Suprapubic skin (tissue), 4 donors: Measurements from ENCODE around the gene PEX19. TPM values are rescaled to one million over a fixed set of nuclear protein-coding genes. Genes with fewer than 3 reads are reported as not detected.

ENCODE experiments used
- DNase-seq, 2 donors: peaks; one replicate each; pipeline ENCODE4 v3.0.0-alpha.2; 2019; ENCODE audit warnings: low spot score in 2 of 2
- H3K27ac ChIP-seq: fragments of 200-600 bp; sonication (generic); one replicate; pipeline ENCODE4 v1.5.1; 2019
- H3K27me3 ChIP-seq: fragments of 200-600 bp; sonication (generic); one replicate; pipeline ENCODE4 v1.5.1; 2019
- H3K36me3 ChIP-seq: fragments of 200-600 bp; sonication (generic); one replicate; pipeline ENCODE4 v1.5.1; 2019
- H3K4me1 ChIP-seq: fragments of 200-600 bp; sonication (generic); one replicate; pipeline ENCODE4 v1.5.1; 2019
- H3K4me3 ChIP-seq: fragments of 200-600 bp; sonication (generic); one replicate; pipeline ENCODE4 v1.5.1; 2019; ENCODE audit warnings: mild to moderate bottlenecking
- H3K9me3 ChIP-seq: fragments of 200-600 bp; sonication (generic); one replicate; pipeline ENCODE4 v1.5.1; 2019
- CTCF ChIP-seq, 2 donors: fragments of 200-600 bp in 1 of 2; fragments of 450-650 bp in 1 of 2; sonication (generic) in 1 of 2; IDR thresholded peaks; one replicate each; pipeline ENCODE4 v1.5.1; 2016 to 2019; ENCODE audit warnings: antibody characterized with exemption in 2 of 2, mild to moderate bottlenecking in 1 of 2, moderate library complexity in 1 of 2
- EP300 ChIP-seq: sonication (generic); formaldehyde crosslinking; IDR thresholded peaks from one replicate; pipeline ENCODE4 v1.6.1; 2017; ENCODE audit warnings: antibody characterized with exemption
- POLR2A ChIP-seq, 2 donors: fragments of 450-650 bp; IDR thresholded peaks; one replicate each; pipeline ENCODE4 v1.6.1; 2017; ENCODE audit warnings: antibody characterized with exemption in 2 of 2, mild to moderate bottlenecking in 2 of 2, moderate library complexity in 2 of 2
- POLR2AphosphoS5 ChIP-seq, 3 donors: sonication (generic); formaldehyde crosslinking; IDR thresholded peaks; one replicate each; pipeline ENCODE4 v1.6.1; 2017; ENCODE audit warnings: antibody characterized with exemption in 3 of 3
- whole genome bisulfite sequencing: methylation state at CpG from one replicate; pipeline ENCODE4 v1.1.5; 2018; 5-methylcytosine and 5-hydroxymethylcytosine counted together
- total RNA-seq, 4 donors: library from RNA; depleted of rRNA; stranded (reverse); fragments of >200 nt; gene quantifications; one replicate each; pipeline ENCODE4 v1.1.0, GENCODE V29; 2016

Gene PEX19
- total RNA-seq, 4 donors from 2014 or later, result 36.3 to 47.3 (median 45.0) TPM

GRCh38 chr1:160325252-160325651 is 40.3 kb upstream of the PEX19 start:
- Histone ChIP-seq H3K27ac (no peak overlapping the region), H3K9me3 (no peaks in the 10 kb centered on the region), H3K27me3 (no peaks in the 10 kb centered on the region), H3K4me3 (no peak overlapping the region), H3K4me1 (no peaks in the 10 kb centered on the region), H3K36me3 (peaks cover 91% of the 10 kb centered on the region)
- TF ChIP-seq POLR2A (IDR thresholded peaks at IDR 0.05), result no peak
- no peak for TF ChIP-seq EP300
- no peak for TF ChIP-seq CTCF (IDR thresholded peaks at IDR 0.05)
- TF ChIP-seq POLR2AphosphoS5 (IDR thresholded peaks at IDR 0.05), result no peak
- DNase-seq, result no peak
- 96% methylated on average over 4 of the region's 4 CpGs for WGBS

GRCh38 chr1:160322831-160323230 is 37.9 kb upstream of the PEX19 start:
- peaks cover 76% of the 10 kb centered on the region for H3K36me3 ChIP-seq
- H3K9me3 ChIP-seq, result no peaks in the 10 kb centered on the region
- H3K4me1 ChIP-seq, result no peaks in the 10 kb centered on the region
- no peaks in the 10 kb centered on the region for H3K27me3 ChIP-seq
- 97% methylated on average over 6 of the region's 6 CpGs for WGBS
- no peak overlapping the region for H3K27ac ChIP-seq
- no peak for DNase-seq
- TF ChIP-seq POLR2AphosphoS5 (IDR thresholded peaks at IDR 0.05) (no peak), CTCF (IDR thresholded peaks at IDR 0.05) (no peak), POLR2A (IDR thresholded peaks at IDR 0.05) (no peak), EP300 (no peak)
- no peak overlapping the region for H3K4me3 ChIP-seq

- Histone ChIP-seq H3K27me3 (no peaks in the 10 kb centered on the region), H3K4me3 (no peak overlapping the region), H3K9me3 (no peaks in the 10 kb centered on the region), H3K36me3 (peaks cover 84% of the 10 kb centered on the region), H3K4me1 (no peaks in the 10 kb centered on the region), H3K27ac (no peak overlapping the region)
- WGBS, result 83% methylated on average over 2 of the region's 2 CpGs
- TF ChIP-seq POLR2A (IDR thresholded peaks at IDR 0.05), result no peak
- no peak for TF ChIP-seq CTCF (IDR thresholded peaks at IDR 0.05)
- no peak for TF ChIP-seq EP300
- TF ChIP-seq POLR2AphosphoS5 (IDR thresholded peaks at IDR 0.05), result no peak
- DNase-seq, result no peak
These were observed 30.4 kb upstream of the PEX19 start for GRCh38 chr1:160315359-160315758.

- no peak for DNase-seq
- Histone ChIP-seq H3K27ac (no peak overlapping the region), H3K4me1 (no peaks in the 10 kb centered on the region), H3K9me3 (no peaks in the 10 kb centered on the region), H3K4me3 (no peak overlapping the region), H3K27me3 (no peaks in the 10 kb centered on the region), H3K36me3 (peaks cover 100% of the 10 kb centered on the region)
- TF ChIP-seq POLR2A (IDR thresholded peaks at IDR 0.05) (no peak), CTCF (IDR thresholded peaks at IDR 0.05) (no peak), EP300 (no peak), POLR2AphosphoS5 (IDR thresholded peaks at IDR 0.05) (no peak)
- 53% methylated on average over 1 of the region's 1 CpG for WGBS
These were observed 24.6 kb upstream of the PEX19 start for GRCh38 chr1:160309571-160309970.

GRCh38 chr1:160309185-160309557 is 24.2 kb upstream of the PEX19 start:
- Histone ChIP-seq H3K4me3 (no peak overlapping the region), H3K27ac (no peak overlapping the region), H3K4me1 (no peaks in the 10 kb centered on the region), H3K36me3 (peaks cover 100% of the 10 kb centered on the region), H3K9me3 (no peaks in the 10 kb centered on the region), H3K27me3 (no peaks in the 10 kb centered on the region)
- DNase-seq, result no peak
- no peak for TF ChIP-seq POLR2AphosphoS5 (IDR thresholded peaks at IDR 0.05)
- TF ChIP-seq CTCF (IDR thresholded peaks at IDR 0.05), result no peak
- no peak for TF ChIP-seq POLR2A (IDR thresholded peaks at IDR 0.05)
- no peak for TF ChIP-seq EP300
